HL-60/S4 treated with phorbol 12-myristate 13-acetate at 8.2 ng/mL for 4 days and 3 days (cell line): ENCODE results near the gene AP1M1.

Experiments
- in situ Hi-C: fragments of 300-500 bp; cut with MboI; formaldehyde crosslinking; loops from 2 replicates; pipeline ENCODE4 v1.15.0; 2022; ENCODE audit warnings: low sequenced_read_pairs

The AP1M1 gene

DNA sequence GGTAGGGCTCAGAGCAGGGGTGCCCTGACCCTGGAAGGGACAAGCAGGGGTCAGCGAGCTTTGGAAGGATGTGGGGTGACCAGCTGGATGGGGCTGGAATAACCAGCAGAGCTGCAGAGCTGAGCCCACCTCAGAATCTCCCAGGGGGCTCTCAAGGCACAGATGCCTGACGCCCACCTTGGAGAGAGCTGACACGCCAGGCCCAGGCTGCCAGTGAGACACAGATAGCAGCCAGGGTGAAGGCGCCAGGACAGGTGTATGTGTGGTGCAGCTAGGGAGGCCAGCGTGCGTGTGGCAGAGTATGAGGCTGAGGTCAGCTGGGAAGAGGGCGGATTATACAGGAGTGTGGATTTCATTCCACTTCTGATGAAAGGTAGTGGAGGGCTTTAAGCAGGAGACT is 8.9 kb downstream of the AP1M1 start:
- in situ Hi-C loops: no loop called here

DNA sequence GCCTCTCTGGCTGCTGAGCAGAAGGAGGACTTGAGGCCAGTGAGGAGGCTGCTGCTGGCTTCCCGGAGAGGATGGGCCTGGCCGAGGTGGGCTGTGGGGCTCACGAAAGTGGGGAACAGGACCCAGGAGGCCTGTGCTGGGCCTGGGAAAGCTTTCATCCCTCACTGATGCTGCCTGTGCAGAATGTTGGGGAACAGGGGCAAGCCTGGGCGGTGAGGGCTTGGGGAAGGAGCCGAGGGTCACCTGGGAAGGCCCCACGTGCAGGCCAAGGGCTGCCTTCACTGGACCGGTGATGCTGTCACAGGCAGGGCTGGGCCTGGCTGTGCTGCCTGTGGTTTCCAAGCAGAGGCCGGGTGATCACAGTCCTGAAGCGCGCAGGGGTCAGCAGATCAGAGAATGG is 9.4 kb downstream of the AP1M1 start:
- in situ Hi-C loops: no loop called here

DNA sequence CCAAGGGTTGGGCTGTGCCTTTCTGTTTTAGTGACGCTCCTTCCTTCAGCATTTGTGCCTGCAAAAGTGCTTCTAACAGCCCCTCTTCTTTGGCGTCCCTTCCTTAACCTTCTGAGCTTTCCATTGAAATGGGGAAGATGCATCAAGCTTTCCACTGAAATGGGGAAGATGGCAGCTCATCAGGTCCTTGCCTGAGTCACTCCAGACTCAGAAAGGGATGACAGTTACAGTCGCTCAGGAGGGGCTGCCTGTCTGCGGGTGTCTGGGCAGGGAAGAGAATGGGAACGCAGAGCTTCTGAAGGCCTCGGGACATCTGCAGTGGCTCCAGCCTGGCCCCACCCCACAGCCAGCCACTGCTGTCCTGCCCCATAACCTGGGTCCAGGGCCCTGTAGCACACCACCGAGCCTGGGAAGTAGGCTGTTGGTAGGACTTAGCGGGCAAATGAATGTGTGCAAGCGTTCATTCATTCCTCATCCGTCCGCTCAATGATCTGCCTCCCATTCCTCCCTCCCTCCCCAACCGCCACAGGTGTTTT is 9.8 kb downstream of the AP1M1 start:
- in situ Hi-C loops: no loop called here

DNA sequence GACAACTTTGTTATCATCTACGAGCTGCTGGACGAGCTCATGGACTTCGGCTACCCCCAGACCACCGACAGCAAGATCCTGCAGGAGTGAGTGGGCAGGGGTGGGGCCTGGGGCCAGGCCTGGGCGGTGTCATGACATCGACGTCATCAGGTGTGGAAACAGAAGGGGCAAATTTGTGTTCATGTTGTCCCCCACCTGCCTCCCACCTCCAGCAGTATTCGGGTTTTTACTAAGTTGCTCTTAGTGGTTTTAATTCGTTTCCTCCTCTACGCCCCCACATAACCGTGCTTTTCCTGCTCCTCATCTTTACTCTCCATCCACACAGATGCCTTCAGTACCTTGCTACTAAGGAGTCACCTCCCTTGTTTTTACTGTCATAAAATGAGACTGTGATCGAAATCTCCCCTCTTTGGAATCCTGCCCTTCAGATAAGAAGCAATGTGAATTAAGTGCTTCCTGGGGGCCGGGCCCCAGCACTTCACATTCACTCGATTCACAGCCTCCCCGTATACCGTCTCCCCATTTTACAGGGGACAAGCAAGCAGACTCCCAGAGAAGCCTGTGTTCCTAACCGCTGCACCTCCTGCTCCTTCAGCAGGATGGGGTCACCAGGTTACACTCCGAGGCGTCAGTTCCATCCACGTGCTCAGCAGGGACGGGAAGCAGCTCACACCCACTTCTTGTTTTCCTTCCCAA is 10.5 kb downstream of the AP1M1 start:
- in situ Hi-C loops: no loop called here

DNA sequence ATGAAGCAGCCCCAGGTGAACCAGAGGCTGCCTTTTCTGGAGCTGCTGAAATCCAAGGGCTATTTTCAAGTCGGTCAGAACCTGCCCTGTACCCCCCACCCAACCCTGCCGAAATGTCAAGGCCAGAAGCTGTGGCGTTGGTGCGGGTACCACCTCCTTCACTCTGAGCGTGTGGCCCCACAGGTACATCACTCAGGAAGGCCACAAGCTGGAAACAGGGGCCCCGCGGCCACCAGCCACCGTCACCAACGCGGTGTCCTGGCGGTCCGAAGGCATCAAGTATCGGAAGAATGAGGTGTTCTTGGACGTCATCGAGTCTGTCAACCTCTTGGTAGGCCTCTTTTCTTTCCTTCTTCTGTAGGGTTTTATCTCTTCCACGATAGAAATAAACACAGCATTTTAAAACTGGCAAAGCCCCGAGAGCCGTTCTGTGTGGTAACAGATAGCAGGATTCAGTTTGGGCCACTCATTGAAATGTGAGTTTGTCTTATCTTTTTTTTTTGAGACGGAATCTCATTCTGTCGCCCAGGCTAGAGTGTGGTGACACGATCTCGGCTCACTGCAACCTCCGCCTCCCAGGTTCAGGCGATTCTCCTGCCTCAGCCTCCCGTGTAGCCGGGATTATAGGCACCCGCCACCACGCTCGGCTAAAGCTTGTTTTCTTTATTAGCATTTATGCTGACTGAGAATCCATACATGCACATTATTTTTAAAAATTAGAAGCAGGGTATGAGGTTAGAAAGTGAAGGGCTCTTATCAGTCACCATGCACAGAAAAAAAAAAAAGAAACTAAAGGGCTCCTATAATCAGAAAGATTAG is 11.3 kb downstream of the AP1M1 start:
- in situ Hi-C loops: no loop called here

DNA sequence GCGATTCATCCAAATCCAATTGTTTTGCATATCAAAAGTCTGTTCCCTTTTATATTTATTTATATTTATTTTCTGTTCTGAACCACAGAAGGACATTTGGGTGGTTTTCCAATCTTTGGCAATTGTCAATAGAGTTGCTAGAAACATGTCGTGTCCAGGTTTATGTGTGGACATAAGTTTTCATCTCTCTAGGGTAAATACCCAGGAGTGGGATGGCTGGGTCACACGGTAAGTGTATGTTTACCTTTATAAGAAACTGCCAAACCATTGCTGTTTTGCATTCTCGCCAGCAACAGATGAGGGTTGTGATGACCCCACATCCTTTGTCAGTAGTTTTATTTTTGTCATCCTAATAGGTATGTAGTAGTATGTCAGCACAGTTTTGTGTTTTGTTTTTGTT is 12.5 kb downstream of the AP1M1 start:
- in situ Hi-C loops: no loop called here

DNA sequence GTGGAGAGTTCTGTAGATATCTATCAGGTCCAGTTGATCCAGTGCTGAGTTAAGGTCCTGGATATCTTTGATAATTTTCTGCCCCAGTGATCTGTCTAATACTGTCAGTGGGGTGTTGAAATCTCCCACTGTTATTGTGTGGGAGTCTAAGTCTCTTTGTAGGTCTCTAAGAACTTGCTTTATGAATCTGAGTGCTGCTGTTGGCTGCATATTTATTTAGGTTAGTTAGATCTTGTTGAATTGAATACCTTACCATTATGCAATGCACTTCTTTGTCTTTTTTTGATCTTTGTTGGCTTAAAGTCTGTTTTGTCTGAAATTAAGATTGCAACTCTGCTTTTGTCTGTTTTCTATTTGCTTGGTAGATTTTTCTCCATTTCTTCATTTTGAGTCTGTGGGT is 15.4 kb downstream of the AP1M1 start:
- in situ Hi-C loops: no loop called here

DNA sequence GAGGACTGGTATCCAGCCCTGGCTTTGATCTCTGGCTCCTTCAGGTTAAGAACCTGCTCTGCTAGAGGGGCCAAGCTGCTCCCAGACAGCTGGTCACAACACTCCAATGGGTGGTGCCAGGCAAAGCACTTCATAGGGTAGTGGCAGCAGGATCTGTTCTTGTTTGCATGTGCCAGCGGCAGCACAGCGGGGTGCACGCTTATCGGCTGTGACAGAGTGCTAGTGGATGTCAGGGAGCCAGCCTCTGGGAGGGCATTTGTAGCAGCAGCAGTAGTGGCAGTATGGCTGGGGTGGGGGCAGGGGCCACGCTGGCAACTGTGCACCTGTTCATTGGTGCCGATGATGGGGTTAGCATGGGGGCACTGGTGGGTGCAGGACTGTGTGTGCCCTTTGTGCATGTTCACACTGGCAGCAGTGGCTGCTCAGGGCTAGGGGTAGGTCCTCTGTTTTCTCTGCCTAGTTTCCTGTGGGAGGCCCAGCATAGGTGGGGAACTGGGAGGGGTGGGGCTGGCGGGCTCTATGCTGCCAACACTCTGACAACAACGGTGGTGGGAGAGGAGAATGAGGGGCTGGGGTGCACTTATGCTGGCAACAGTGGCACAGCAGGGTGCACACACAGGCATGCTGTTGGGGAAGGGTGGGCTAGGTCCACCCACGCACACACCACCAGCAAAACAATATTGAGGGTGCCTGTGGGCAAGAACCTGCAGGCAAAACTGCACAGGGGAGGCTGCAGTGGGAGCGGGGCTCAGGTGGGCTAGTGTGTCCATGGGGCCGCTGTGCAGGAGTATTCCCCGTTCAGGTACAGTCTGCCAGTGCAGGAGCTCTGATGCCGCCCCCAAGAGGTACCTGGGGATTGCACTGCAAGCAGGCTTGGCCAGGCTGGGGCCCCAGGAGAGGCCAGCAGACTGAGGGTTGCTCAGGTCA is 19.3 kb downstream of the AP1M1 start:
- in situ Hi-C loops: no loop called here

DNA sequence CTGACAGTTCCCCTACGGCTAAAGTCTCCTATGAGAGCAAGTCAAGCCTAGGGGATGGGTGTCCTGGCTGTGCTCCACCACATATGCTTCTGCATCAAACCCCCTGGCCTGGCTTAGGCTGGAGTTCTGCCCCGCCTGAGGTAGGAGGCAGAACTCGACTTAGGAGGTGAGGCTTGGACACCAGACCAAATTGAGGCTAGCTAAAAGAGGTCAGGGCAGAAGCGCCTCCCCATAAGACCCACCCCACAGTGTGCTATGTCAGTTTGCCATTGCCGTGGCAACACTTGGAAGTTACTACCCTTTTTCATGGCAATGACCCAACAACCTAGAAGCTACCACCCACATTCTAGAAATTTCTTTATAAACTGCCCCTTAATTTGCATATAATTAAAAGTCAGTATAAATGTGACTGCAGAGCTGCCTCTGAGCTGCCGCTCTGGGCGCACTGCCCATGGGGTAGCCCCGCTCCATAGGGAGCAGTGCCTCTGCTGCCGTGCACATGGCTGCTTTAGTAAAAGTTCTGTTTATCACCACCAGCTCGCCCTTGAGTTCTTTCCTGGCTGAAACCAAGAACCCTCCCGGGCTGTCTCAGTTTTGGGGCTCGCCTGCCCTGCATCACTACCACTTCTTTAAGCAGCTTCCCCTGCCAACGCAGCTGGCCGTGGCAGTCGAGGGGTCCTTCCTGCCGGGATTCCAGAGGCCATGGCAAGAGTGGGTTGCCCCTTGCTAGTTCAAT is 20.2 kb downstream of the AP1M1 start:
- in situ Hi-C loops: no loop called here

DNA sequence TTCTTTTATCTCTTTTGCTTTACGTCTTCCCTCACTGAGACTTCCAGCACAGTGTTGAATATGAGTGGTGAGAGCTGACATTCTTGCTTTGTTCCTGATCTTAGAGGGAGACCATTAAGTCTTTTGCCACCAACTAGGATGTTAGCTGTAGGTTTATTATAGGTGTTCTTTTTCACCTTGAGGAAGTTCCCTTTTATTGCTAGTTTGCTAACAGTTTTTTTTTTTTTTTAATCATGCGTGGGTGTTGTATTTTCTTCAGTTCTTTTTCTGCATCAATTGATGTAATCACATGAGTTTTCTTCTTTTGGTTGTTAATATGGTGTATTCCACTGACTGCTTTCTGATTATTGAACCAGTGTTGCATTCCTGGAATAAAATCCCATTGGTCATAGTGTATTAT is 21.1 kb downstream of the AP1M1 start:
- in situ Hi-C loops: no loop called here

DNA sequence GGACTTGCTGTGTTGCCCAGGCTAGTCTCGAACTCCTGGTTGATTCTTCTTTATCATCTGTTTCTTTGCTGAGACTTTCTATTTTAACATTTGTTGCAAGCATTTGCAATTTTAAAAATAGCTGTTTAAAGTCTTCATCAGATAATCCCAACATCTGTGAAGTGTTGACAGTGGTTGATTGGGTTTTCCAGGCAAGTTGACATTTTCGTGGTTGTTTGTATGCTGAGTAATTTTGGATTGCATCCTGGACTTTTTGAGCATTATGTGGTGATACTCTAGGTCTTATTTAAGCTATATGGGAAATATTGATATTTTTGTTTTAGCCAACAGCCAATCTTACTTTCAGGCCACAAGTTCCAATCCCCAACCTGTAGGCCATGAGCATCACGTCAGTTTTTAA is 25.1 kb downstream of the AP1M1 start:
- in situ Hi-C loops: no loop called here

DNA sequence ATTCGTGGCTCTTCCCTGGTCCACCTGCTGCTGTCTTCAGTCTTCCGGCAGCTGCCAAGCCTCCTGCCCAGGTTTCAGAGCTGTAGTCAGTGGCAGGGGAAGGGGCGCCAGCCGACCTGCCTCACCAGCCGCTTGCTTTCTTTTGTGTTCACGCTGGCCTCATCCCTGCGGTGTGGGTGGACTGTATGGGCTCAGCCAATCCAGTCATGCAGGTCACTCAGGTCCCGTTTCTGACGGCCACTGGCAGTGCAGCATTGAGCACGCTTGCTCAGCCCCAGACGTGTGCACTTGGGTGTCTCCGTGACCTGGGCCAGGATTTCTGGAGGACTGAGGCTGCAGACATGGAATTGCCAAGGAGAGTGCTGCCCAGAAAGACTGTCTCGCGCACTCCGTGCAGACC is 26.0 kb downstream of the AP1M1 start:
- in situ Hi-C loops: no loop called here

DNA sequence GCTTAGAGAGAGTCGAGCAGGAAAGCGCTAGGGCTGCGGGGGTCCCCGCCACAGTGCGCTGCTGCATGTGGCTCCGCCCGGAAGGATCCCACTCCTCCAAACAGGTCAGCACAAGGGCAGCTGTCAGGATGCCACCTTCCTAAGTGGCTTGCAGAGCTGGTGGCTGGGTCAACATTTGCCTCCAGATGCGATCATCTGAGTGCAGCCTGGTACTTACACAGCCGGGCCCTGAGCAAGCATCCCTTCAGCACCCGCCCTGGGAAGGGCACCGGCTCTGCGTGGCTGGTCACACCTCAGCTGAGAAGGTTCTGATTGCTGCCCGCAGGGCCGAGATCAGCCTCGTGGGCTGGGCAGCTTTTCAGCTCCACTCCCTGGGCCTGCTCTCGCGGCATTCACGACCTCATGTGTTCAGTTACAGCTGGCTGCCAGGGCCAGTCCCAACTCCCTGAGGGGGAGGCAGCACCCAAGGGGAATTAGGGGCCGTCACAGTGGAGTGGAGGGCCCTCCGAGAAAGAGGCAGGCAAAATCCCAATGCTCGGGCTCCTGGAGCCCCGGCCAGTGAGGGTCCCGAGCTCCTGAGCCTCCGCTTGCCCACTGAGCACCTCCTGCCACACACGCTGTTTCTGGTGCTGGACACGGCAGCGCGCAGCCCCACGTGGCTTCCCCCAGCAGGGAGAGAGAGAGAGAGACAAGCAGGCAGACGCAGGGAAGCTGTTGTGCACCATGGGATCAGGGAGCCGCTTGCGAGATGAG is 26.8 kb downstream of the AP1M1 start:
- in situ Hi-C loops: no loop called here

DNA sequence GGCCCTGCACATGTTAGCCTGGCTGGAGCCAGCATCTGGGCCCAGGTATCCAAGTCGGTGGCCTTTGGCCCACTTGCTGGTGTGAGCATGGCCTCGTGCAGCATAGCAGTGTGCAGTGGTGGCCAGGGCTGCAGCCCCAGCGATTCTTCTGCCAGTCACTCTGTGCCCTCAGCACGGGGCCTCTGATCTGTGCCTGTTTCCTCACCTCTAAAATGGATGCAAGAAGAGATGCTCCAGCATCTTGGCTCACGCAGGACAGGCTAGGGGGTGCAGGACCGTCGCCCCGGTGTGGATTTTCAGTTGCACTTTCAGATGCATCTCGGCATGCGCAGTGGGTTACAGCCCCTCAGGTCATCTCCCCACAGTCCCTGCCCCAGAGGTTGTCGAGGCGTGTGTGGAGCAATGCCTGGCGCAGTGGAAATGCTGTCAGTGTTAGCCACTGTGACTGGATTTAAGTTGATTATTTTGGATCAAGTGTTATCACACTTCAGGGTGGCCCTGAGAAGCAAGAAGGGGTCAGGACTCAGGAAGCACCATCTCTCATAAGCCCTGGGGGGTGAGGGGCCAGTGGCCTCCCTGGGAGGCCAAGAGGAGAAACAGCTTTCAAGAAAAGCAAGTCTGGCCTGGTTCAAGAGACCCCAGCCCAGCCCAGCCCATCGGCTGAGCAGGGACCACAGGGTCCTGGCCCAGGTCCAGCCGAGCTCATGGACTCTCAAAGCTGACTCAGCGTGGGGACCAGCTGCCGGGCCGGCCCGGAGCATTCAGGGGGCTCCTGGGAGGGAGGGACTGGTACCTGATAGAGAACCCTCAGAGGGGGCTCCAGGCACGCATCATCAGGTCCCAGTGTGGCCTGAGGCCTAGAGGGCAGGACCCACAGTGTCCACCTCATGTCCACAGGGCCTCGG is 27.8 kb downstream of the AP1M1 start:
- in situ Hi-C loops: no loop called here

DNA sequence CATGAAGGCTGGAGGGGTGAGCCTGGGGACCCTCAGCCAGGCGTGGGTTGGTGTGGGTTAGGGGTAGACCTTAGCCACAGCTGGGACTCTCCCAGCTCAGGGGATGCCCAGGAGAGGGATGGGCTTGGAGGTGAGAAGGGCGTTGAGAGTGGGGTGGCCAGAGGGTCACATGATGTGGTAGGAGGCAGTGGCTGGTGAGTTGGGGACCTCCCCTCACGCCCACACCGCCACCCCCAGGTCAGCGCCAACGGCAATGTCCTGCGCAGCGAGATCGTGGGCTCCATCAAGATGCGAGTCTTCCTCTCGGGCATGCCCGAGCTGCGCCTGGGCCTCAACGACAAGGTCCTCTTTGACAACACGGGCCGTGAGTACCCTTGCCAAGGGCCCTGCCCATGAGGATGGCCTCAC is 28.5 kb downstream of the AP1M1 start:
- in situ Hi-C loops: no loop called here

DNA sequence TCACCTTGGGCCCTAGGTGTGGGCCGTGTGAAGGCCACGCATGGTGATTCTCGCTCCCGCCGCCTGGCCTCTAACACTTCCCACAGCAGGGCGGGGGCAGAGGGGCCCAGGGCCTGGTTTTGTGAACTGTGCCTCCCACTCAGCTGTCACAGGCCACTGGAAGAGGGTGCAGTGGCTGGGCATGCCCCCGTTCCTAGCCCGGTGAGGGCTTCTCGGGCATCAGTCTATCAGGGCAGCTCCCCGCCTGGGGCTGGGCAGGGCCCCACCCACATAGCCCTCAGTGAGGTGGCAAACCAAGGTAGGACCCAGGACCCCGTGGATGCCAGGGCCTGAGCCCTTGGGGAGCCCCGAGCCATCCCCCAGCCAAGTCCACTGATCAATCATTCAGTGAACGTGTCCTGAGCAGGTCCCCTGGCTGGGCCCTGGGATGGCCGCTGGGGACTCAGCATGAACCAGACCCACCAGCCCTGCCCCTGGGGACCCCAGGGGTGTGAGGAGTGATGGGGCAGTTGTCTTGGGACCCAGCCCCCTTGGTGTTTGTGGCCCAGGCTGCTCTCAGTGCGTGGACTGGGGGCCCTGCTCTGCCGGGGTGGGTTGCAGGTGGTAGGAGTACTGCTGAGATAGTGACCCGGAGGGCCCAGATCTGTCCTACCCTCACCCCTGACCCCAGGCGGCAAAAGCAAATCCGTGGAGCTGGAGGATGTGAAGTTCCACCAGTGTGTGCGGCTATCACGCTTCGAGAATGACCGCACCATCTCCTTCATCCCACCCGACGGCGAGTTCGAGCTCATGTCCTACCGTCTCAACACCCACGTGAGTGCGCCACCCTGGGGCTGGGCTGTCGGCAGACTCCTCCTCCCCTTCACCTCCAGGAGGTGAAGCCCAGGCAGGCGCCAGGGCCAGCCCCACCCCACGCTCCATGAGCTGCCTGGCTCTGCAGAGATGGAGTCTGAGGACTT is 29.4 kb downstream of the AP1M1 start:
- in situ Hi-C loops: no loop called here

DNA sequence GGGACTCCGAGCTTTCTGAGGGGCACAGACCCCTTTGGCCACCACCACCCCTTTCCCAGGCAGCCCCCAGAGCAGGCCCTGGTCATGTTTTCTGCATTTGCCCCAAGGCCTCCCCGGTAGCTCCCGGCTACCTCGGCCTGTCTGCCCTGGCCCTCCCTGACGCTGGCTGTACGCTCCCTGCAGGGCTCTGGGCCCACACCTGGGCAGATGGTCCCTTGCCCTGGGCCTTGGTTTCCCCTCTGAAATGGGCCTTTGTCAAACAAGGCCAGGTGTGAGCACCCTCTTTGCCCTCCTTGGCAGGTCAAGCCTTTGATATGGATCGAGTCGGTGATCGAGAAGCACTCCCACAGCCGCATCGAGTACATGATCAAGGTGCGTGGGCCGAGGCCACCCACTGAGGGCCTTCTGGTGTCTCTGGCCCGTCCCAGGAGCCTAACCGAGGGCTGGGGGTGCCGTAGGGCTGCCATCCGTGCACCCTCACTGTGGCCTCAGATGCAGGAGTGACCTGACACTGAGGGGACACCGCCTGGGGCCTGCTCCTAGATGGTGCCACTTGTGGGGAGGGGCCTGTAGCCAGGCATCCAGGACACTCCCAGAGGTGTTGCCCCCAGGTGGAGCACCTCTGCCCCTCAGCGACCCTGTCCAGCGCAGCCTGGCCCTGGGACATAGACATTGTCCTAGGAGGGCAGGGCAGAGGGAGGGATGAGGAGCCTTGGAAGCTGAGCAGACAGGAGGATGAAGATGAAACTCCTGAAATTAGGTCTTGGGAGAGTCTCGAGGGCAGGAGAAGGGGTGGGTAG is 30.3 kb downstream of the AP1M1 start:
- in situ Hi-C loops: no loop called here
